ENCODE data around the gene PCDHGB7. TPM values are rescaled to one million over a fixed set of nuclear protein-coding genes. Genes with fewer than 3 reads are reported as not detected.

The PCDHGB7 gene
- total and polyA plus RNA-seq, 10 of the 15 experiments (the other 5 are each of a cell fraction or from before 2014, with no cell fraction given) = 0.27 to 1.3 (median 0.54) TPM; not detected in 2

DNA sequence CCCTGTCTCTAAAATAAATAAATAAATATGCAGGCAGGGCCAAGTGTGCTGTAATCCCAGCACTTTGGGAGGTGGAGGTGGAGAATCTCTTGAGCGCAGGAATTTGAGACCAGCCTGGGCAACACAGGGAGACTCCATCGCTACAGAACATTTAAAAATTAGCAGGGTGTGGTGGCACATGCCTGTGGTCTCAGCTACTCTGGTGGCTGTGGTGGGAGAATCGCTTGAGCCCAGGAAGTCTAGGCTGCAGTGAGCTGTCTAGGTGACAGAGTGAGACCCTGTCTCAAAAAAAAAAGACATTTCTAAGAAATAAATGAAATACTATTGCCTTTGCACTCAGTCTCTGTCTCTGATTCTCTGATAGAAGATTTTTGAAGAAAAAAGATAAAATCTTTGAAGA, 5.9 kb upstream of the PCDHGB7 start:
- intact Hi-C loops (cut with micrococcal nuclease; ENCODE audit: unreplicated experiment) = no loop called here
- SMC1A ChIA-PET (ENCODE audit: uncharacterized antibody, unreplicated experiment) = interaction anchor here (2.9 kb wide), 1 partner anchor 10 kb away, joined by 14 read pairs; the partner anchor contains the start of gene PCDHGA11
- RAD21 ChIA-PET (ENCODE audit: unreplicated experiment) = interaction anchor here (0.6 kb wide), 1 partner anchor 41 kb away, joined by 3 read pairs; the partner anchor contains the start of gene PCDHGB3
- WGBS (ENCODE audit: insufficient coverage, insufficient replicate concordance, low lambda C conversion rate, missing lambda C conversion rate) = 96% methylated on average over 3 of the region's 3 CpGs
- in situ Hi-C loops (cut with MboI) = no loop called here
- no peak for TF ChIP-seq NFYB (IDR thresholded peaks at IDR 0.05; ENCODE audit: insufficient read depth, low read depth, low read length)
- TF ChIP-seq, protein P1, sequence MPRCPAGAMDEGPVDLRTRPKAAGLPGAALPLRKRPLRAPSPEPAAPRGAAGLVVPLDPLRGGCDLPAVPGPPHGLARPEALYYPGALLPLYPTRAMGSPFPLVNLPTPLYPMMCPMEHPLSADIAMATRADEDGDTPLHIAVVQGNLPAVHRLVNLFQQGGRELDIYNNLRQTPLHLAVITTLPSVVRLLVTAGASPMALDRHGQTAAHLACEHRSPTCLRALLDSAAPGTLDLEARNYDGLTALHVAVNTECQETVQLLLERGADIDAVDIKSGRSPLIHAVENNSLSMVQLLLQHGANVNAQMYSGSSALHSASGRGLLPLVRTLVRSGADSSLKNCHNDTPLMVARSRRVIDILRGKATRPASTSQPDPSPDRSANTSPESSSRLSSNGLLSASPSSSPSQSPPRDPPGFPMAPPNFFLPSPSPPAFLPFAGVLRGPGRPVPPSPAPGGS (IDR thresholded peaks at IDR 0.05; ENCODE audit: borderline replicate concordance, insufficient read depth, low read depth, low read length, poor library complexity, severe bottlenecking) = no peak
- TF ChIP-seq RAD51 (IDR thresholded peaks at IDR 0.05) = no peak
- TF ChIP-seq, protein P2, sequence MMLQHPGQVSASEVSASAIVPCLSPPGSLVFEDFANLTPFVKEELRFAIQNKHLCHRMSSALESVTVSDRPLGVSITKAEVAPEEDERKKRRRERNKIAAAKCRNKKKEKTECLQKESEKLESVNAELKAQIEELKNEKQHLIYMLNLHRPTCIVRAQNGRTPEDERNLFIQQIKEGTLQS (IDR thresholded peaks at IDR 0.05; ENCODE audit: borderline replicate concordance, extremely low read depth, low read depth, low read length) = no peak
- TF ChIP-seq HDAC6 (IDR thresholded peaks at IDR 0.05; ENCODE audit: unreplicated experiment) = no peak
- no peak for TF ChIP-seq MTA3 (IDR thresholded peaks at IDR 0.05; ENCODE audit: borderline replicate concordance, low read length)
- TF ChIP-seq CHD1 (IDR thresholded peaks at IDR 0.05; ENCODE audit: low read depth, low read length) = no peak
- no peak for TF ChIP-seq POU2F2 (IDR thresholded peaks at IDR 0.05; ENCODE audit: borderline replicate concordance, low read depth, low read length)
- TF ChIP-seq, protein P3, sequence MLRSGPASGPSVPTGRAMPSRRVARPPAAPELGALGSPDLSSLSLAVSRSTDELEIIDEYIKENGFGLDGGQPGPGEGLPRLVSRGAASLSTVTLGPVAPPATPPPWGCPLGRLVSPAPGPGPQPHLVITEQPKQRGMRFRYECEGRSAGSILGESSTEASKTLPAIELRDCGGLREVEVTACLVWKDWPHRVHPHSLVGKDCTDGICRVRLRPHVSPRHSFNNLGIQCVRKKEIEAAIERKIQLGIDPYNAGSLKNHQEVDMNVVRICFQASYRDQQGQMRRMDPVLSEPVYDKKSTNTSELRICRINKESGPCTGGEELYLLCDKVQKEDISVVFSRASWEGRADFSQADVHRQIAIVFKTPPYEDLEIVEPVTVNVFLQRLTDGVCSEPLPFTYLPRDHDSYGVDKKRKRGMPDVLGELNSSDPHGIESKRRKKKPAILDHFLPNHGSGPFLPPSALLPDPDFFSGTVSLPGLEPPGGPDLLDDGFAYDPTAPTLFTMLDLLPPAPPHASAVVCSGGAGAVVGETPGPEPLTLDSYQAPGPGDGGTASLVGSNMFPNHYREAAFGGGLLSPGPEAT (IDR thresholded peaks at IDR 0.05; ENCODE audit: low read depth) = no peak
- no peak for TF ChIP-seq TCF3 (IDR thresholded peaks at IDR 0.05; ENCODE audit: borderline replicate concordance, insufficient read depth, low read depth, low read length)
- TF ChIP-seq, protein P4, sequence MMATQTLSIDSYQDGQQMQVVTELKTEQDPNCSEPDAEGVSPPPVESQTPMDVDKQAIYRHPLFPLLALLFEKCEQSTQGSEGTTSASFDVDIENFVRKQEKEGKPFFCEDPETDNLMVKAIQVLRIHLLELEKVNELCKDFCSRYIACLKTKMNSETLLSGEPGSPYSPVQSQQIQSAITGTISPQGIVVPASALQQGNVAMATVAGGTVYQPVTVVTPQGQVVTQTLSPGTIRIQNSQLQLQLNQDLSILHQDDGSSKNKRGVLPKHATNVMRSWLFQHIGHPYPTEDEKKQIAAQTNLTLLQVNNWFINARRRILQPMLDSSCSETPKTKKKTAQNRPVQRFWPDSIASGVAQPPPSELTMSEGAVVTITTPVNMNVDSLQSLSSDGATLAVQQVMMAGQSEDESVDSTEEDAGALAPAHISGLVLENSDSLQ (IDR thresholded peaks at IDR 0.05) = no peak
- TF ChIP-seq, protein P5, sequence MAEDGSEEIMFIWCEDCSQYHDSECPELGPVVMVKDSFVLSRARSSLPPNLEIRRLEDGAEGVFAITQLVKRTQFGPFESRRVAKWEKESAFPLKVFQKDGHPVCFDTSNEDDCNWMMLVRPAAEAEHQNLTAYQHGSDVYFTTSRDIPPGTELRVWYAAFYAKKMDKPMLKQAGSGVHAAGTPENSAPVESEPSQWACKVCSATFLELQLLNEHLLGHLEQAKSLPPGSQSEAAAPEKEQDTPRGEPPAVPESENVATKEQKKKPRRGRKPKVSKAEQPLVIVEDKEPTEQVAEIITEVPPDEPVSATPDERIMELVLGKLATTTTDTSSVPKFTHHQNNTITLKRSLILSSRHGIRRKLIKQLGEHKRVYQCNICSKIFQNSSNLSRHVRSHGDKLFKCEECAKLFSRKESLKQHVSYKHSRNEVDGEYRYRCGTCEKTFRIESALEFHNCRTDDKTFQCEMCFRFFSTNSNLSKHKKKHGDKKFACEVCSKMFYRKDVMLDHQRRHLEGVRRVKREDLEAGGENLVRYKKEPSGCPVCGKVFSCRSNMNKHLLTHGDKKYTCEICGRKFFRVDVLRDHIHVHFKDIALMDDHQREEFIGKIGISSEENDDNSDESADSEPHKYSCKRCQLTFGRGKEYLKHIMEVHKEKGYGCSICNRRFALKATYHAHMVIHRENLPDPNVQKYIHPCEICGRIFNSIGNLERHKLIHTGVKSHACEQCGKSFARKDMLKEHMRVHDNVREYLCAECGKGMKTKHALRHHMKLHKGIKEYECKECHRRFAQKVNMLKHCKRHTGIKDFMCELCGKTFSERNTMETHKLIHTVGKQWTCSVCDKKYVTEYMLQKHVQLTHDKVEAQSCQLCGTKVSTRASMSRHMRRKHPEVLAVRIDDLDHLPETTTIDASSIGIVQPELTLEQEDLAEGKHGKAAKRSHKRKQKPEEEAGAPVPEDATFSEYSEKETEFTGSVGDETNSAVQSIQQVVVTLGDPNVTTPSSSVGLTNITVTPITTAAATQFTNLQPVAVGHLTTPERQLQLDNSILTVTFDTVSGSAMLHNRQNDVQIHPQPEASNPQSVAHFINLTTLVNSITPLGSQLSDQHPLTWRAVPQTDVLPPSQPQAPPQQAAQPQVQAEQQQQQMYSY (CRISPR knock-in tag; IDR thresholded peaks at IDR 0.05) = no peak
- no peak for ATAC-seq
- H3K4me3 ChIP-seq = no peak overlapping the region
- H3K9me3 ChIP-seq (replicated peaks; ENCODE audit: control insufficient read depth, insufficient read depth, low read length) = peaks cover 13% of the 10 kb centered on the region; the same call in 2 of the 3 replicates
- peaks cover 0 to 1% of the 10 kb centered on the region in 2 experiments; a peak in 1 of 4 replicates for H3K27me3 ChIP-seq (replicated peaks in 1 of 2; ENCODE audit: control insufficient read depth in 2 of 2, insufficient read depth in 2 of 2, low read length in 1 of 2)
- no peak for DNase-seq (ENCODE audit: low read depth, low spot score)
- no peaks in the 10 kb centered on the region for H3K79me2 ChIP-seq (ENCODE audit: control insufficient read depth, insufficient read depth, low read length)
- no TSS peak for BruUV-seq (replicated peaks)
- H3K36me3 ChIP-seq (ENCODE audit: control insufficient read depth in 2 of 2, insufficient read depth in 2 of 2, low read length in 1 of 2) = no peaks in the 10 kb centered on the region
- H3K4me1 ChIP-seq (ENCODE audit: control insufficient read depth, insufficient read depth, low read length) = no peaks in the 10 kb centered on the region; the same call in 1 of the 2 replicates
- no peak overlapping the region for H3K27ac ChIP-seq (ENCODE audit: control insufficient read depth, insufficient read depth)
- no peak overlapping the region for H2AFZ ChIP-seq (ENCODE audit: control insufficient read depth, low read depth, low read length)
- H4K20me1 ChIP-seq (ENCODE audit: control insufficient read depth, insufficient read depth) = no peaks in the 10 kb centered on the region
- H3K4me2 ChIP-seq (ENCODE audit: control insufficient read depth, insufficient read depth) = no peak overlapping the region
- POLR2A ChIA-PET = no interaction called here
- CTCF ChIA-PET = interaction anchor here (1.0 to 4.8 kb wide), 5 partner anchors 10 to 102 kb away, joined by 4 to 41 read pairs (median 27); partner anchors contain the start of genes PCDHGA11, PCDHGA12, PCDHGB3 and PCDHGC3
- H3K9ac ChIP-seq (ENCODE audit: control insufficient read depth, insufficient read depth, low read length) = no peak overlapping the region
- no peak for FAIRE-seq
